Fibroblast of pulmonary artery (primary cell): ENCODE measurements around the gene PGAM4.

Experiments used
- DNase-seq: peaks from one replicate; pipeline ENCODE4 v3.0.0-alpha.2; 2010; ENCODE audit warnings: low read depth
- H3K4me3 ChIP-seq: replicated peaks from 2 replicates; pipeline ENCODE4 v1.5.1; 2011; ENCODE audit warnings: low read depth, mild to moderate bottlenecking, control low read depth, low read length, moderate library complexity
- CTCF ChIP-seq: IDR thresholded peaks from 2 replicates; pipeline ENCODE4 v1.5.1; 2011; ENCODE audit warnings: mild to moderate bottlenecking, control low read depth, low read length, inconsistent platforms; ENCODE audit errors: missing control alignments

Gene PGAM4

DNA sequence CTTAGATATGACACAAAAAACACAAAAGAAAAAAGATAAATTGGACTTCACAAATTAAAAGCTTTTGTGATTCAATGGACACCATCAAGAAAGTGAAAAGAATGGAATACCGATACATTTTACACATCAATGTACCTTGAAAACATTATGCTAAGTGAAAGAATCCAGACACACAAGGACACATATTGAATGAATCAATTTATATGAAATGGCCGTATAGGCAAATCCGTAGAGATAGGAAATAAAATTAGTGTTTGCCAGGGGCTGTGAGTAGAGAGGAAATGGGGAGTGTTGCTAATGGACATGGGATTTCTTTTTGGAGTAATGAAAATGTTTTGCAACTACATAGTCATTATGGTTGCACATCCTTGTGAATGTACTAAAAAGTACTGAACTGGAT lies 3.1 kb downstream of the PGAM4 start:
- no peak overlapping the region for H3K4me3 ChIP-seq
- TF ChIP-seq CTCF: no peak
- no peak for DNase-seq

GRCh38 chrX:77962068-77962902 lies 7.2 kb downstream of the PGAM4 start:
- no peak overlapping the region for H3K4me3 ChIP-seq
- DNase-seq: peak; percentile 24
- TF ChIP-seq CTCF: no peak

DNA sequence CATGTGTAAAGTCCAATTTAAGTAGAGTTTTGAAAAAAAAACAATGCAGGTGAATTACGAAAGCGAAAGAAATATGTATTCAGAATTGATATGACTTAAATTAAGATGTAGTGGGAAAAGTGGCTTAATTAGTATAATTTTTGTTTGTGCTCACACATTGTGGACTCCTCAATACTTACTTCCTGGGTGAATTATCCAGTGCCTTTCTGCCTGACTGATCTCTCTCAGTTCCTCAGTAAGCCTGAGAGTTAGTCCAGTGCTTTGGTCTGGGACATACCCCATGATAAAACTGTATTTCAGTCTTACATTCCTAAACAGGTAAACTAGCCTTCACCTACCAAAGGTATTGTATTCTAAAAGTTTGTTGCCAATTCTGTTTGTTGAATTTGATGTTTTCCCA lies 8.4 kb downstream of the PGAM4 start:
- H3K4me3 ChIP-seq: no peak overlapping the region
- DNase-seq: no peak
- TF ChIP-seq CTCF: no peak

GRCh38 chrX:77960567-77960966 lies 8.9 kb downstream of the PGAM4 start:
- no peak for DNase-seq
- no peak for TF ChIP-seq CTCF
- no peak overlapping the region for H3K4me3 ChIP-seq

- no peak for DNase-seq
- H3K4me3 ChIP-seq: no peak overlapping the region
- no peak for TF ChIP-seq CTCF
Observed at GRCh38 chrX:77953708-77954107, 15.7 kb downstream of the PGAM4 start.

DNA sequence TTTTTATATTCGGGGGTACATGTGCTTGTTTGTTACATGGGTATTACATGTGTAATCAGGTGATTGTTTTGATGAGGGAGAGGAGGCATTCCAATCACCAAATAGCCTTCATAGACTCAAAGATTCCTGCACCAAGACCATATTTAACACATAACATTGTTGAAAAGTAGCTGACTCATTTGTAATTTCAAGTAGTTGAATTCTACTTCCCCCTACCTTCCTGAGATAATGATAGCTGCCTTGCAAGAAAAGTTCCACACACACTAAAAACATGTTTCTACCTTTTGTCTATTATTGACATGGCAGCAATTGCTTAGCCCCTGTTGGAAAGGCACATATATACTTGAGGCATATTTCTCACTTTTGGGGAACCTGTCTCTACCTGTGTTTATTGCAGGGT lies 16.1 kb downstream of the PGAM4 start:
- H3K4me3 ChIP-seq: no peak overlapping the region
- no peak for TF ChIP-seq CTCF
- no peak for DNase-seq

- DNase-seq: no peak
- TF ChIP-seq CTCF: no peak
- H3K4me3 ChIP-seq: no peak overlapping the region
Observed at GRCh38 chrX:77952173-77952572, 17.3 kb downstream of the PGAM4 start.
